Hepatocyte (in vitro differentiated cells): Measurements from ENCODE around the gene COL6A5.

Source experiments
- CTCF ChIP-seq: fragments of 200-600 bp; sonication (generic); IDR thresholded peaks from 2 replicates; pipeline ENCODE4 v1.5.1; 2016; ENCODE audit warnings: antibody characterized with exemption, mild to moderate bottlenecking; ENCODE audit not compliant: poor library complexity
- EZH2 ChIP-seq: fragments of 200-600 bp; sonication (generic); IDR thresholded peaks from 2 replicates; pipeline ENCODE4 v1.6.1; 2016; ENCODE audit warnings: antibody characterized with exemption, mild to moderate bottlenecking, borderline replicate concordance

DNA sequence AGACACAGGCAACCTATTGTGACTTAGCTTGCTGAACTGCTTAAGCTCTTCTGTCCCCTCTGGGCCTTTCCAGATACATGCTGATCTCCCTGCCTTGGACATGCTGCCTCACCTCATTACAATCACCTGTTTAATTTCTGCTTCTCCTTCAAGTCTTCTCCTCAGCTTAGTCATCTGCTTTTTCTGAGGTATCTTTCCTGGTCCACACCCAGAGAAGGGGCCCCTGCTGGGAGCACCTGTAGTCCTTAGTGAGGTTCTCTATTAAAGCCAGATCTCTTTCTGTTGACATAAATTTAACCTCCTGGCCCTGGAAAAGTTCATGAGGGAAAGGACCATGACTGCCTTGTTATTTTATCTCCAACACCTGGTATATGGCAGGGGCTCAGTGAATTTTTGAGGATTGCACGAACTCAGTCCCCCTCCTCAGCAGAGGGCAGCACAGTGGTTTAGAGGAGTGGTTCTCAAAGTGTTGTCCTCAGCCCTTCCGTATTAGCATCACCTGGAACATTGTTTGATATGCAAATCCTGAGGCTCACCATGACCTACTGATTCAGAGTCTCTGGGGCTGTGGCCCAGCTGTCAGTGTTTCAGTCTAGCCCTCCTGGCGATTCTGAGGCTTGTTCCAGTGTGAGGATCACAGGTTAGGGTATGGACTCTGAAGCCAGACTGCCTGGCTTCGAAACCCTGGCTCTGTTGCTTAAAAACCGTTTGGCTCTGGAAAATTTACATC, 184.2 kb downstream of the COL6A5 start:
- TF ChIP-seq CTCF (no peak), EZH2 (no peak)
